GM18870 (cell line): ENCODE measurements around the gene KLHL34.

Source experiments
- ATAC-seq: cut with Tn5 transposase; IDR thresholded peaks from one replicate; pipeline ENCODE4 v1.9.1; 2021; ENCODE audit warnings: moderate library complexity; ENCODE audit not compliant: unreplicated experiment

The KLHL34 gene, protein sequence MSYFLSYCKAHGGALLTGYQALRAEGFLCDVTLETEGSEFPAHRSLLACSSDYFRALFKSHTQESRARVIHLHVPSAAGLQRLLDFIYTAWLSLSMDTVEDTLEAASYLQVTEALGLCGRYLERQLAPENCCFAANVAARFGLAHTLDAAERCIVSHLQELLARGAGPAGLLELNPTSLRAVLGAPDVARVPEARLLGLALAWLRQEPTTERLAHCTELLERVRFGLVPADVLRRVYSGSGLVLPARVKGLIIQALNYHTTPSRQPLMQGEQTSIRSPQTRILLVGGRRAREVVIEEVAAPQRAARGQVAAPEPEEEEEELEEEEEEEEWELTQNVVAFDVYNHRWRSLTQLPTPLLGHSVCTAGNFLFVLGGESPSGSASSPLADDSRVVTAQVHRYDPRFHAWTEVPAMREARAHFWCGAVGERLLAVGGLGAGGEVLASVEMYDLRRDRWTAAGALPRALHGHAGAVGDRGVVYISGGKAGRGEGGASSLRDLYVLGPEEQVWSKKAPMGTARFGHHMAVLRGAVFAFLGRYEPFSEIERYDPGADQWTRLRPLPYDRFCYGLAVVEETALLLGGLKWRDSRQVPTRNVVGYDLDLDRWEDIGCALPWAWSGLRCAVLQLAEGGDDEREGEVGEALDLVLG

DNA sequence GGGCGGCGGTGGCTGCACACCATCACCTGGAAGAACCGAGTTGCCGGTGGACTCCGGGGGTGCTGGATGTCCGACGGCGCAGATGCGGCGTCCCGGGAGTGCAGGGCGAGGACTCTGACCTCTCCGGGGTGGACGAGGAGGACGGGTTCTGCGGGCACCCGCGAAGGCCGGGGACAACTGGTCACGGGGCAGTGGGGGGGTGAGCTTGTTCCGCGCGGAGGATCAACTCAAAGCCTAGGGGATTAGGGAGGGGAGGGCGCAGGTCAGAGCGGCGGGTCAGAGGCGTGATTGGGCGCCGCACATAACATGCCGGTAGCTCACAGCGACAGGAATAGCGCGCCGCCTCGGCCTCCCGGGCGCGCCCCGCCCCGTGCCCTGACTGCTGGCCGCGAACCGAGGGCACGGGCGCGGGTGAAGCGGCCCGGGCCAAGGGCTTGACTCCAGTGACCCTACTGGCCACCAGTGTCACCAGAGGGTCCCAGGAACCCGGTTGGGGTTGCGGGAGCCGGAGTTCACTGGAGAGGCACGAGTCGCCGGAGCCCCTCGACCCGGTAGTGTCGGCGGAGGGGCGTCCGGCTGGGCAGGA is at the start of gene KLHL34:
TSS of gene KLHL34 (minus strand) at position 179 of the 586 bp plus-strand sequence. CDS start 542 bp downstream, outside the sequence.
- ATAC-seq, result no peak

DNA sequence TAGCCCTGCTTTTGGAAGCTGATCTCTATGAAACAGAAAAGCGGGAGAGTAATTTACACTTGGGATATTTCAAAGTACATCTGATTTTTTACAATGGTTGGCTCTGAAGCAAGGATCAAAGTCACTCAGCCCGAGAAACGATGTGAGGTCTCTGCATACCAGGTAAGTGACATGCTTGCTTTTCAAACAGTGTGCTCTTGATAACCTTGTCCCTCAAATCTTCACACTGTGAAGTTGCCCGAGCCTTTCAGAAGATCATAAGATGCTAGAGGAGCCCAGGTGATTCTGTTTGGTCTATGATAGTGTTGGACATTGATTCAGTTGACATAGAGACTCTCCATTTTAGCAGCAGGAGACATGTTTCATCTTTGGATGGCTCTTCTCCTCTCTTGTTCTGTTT is 47.1 kb upstream of the KLHL34 start:
- ATAC-seq, result no peak

DNA sequence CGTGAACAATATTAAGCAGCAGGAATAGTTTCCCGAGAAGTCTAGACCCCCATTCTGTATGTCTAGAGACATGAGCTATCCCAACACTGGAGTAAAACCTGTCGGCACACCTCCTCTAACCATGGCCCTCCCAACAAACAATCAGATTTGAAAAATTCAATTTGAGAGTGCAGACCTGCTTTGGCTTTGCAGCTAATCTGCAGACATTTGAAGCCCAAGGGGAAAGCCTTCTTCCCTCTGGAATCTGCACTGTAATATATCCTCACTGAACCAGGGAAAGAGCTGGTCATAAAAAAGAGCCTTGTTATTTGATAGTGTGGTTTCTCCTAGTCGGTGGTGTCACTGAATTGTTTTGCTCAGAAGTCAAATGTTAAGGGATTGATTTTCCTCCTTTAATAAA is 44.6 kb upstream of the KLHL34 start:
- ATAC-seq, result no peak

DNA sequence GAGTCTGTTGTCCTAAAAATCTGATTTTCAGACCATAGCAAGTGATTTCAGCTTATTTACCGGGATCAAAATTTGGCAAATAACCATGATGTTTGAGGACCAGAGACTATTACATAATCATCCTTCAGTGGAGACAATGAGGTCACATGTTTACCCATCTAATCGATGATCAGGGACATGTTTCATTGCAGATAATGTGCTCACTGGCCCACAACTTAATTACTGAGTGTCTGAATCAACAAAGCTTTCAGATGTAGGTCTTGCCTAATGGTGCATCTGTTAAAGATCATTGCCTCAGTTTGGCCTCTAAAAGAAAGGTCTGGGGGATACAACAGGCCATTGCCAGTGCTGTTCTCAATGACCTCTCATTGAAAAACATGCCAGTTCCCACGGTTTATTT is 42.8 kb upstream of the KLHL34 start:
- no peak for ATAC-seq

DNA sequence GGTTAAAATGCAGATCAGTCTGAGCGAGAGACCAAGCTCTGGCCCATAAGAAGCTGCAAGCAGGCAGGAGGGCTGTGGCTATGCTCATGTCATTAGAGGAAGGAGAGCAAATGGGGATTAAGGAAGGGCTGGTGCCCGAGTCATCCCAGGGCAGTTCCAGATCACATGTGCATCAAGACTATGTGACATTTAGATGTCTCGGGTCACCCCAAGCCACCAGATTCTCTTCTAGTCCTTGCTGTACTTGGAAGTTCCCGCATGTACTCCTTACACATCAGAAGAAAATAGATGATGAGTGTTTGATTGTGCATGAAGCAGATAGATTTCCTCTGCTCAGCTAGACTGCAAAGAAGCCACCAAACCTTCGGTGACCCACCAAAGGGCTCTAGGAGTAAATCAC is 42.1 kb upstream of the KLHL34 start:
- ATAC-seq, result no peak

DNA sequence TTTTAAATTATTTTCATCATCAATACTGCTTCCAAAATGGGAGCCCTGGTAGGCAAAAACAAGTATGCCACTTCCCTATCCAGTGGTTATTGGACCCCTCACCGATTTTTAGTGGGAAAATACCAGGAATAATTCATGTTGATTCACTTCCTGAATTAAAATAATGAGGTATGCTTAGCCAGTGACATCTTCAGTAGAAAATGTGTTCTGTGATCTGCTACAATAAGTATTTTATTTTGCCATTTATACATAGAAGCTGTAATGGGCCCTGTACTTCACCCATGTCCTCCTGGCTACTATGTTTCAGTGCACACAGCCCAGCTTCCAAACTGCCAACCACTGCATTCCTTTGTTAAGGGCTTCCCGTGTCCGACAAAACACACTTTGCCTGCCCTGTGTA is 41.0 kb upstream of the KLHL34 start:
- ATAC-seq, result no peak

DNA sequence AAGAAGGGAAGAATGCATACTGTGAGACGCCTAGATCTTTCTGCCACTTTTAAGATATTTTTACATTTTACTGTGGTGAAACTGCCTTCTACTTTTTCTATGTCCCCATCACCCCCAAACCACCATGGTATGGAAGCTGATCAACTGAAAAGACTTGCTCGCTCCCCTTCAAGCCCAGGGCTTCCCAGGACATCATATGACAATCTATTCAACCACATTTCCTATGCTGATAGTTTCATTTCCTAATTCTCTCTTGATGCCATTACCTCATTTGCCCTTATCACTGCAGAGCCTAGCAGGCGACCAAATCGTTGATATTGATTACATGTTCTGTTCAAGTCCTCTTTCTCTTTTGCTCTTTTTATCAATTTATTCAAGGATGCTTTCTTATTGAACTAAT is 40.1 kb upstream of the KLHL34 start:
- no peak for ATAC-seq

DNA sequence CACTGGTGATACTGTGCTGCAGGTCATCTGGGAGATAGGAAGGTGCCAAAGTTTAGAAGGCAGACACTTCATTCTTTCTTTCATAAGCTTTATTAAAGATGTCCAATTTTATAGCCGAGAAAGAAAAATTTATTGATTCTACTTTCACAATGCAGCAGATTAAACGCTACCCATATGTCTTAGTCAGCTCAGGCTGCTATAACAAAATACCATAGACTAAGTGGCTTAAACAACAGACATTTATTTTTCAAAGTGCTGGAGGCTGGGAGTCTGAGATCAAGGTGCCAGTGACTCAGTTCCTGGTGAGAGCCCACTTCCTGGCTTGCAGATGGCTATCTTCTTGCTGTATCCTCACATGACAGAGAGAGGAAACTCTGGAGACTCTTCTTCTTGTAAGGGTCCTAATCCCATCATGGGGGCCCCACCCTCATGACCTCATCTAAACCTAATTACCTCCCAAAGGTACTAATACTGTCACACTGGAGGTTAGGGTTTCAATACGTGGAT is 33.4 kb upstream of the KLHL34 start:
- no peak for ATAC-seq

DNA sequence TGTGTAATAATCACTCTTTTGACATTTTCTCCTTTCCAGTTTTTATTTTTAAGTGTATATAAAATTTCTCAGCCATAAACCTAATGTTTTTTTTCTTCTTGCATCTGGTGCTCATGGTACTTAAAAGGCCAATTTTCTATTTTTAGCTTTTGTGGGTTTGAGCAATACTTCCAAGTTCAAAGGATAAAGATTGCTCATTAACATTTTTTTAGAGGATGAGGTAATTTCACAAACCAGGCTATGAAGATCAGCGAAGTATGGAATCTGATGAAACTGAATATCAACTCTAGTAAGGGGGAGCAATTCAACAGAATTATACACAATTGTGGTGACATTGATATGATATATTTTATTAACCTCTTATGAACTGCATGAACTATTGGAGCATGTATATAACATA is 25.8 kb upstream of the KLHL34 start:
- no peak for ATAC-seq

DNA sequence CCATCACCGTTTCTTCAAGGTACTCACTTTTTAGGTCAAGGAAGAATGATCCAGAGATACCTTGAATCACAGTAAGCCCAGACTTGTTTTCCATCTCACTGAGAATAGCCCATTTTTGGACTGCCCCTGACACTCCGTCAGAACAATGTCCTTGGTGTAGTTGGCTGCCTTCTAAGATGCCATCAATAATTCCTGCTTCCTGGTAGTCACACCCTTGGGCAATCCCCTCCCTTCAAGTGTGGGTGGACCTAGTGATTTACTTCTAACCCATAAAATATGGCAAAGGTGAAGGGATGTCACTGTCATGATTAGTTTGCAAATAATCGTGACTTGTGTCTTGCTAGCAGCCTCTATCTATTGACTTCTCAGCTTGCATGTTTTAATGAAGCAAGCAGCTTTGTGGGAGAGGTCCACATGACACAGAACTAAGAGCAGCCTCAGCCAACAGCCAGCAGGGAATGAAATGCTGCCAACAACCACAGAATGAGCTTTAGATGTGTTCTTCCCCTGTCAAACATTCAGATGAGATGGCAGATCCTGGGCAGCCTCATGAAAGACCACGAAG is 20.0 kb upstream of the KLHL34 start:
- ATAC-seq, result no peak

DNA sequence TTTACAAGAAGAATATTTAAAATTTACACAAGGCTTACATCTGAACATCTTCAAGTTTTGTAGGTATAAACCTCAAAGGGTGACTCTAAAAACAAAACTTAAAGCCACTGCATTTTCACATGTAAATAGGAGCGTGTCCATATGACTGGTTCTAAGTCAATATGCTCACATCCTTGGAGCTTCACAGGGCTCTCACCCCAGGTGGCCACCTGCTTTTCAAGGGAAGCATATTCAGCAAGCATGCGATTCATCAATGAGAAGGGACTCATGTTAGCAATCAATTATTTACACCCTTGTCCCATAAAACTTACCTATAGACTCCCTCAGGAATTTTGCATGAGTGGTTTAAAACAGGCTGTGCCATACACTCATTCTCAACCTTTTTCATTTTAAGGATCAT is 17.8 kb upstream of the KLHL34 start:
- ATAC-seq, result no peak

DNA sequence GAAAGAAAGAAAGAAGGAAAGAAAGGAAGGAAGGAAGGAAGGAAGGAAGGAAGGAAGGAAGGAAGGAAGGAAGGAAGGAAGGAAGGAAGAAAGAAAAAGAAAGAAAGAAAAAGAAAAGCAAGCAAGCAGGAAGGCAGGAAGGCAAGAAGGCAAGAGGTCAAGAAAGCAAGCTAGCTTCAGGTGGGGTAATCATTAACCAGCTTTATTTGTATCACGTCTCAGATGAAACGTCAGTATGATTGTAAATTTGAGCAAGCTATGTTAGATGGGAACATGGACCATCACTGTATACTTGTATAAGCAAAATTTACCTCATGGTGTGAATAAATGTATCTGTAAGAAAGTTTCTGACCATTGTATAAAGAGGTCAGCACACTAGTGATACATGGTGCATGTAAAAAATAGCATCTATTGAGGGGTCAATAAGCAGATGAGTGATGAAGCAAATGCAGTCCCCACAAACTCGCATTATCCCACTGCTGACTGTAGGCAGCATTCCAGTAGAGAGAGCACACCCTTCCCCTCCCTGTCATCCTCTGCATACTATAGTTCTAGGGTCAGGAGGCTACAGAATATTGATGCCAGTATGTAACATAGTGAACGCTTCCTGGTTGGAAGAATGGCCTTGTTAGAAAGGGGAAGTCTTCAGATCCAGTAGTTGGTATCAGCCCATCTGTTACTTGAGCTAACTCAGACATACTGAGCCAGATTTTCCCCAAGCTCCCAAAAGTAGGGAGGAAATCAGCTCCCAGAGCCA is 16.5 kb upstream of the KLHL34 start:
- ATAC-seq, result no peak

DNA sequence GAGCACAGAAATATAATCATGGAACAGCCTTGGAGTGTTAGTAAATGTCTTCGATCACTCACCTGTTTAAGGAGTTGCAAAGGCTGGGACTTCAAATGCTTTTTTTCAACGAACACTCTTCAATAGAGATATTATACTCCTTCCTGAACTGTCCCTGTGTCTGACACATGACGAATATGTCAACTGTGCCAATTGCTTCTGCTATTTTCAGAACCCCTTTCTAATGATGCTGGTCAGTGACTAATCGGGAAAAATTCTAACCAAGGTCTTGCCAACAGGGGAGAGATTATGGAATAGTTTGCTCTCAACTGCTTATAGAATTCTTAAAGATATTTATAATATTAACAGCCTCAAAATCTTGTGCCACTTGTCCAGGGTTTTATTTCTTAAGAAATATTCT is 8.5 kb upstream of the KLHL34 start:
- ATAC-seq, result no peak

DNA sequence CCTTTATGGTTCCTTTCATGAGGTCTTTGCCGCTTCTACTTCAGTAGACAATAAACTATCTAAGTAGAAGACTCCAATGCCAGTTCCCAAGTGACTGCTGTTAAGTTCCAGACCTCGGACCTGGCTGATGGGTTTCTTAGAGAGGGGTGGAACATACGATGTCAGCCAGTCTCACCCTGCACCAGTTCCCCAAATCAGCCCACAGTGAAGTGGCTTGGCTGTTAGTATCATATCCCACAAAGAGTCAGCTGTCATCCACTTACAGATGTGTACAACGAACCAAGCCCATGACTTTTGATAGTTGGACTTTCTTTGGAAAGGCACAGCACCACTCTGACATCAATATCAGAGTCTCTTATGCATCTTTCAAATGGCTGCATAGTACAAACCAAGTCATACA is 8.1 kb upstream of the KLHL34 start:
- no peak for ATAC-seq

DNA sequence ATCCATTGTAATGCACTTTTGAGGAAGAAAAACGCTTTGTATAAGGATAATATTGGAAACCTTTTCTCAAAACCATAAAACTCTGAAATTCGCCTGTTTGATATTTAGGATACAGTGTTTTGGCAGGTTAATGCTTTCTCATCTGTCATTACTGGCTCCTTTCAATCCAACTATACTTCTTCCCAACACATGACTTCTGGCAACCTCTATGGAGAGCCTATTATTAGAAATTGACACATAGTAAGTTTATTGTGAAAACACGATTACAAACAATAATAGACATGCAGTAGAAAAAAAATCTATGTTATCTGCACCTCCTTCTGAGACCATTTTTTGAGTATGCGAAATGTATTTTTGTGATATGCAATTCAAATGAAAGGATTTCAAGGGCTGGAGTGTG is 4.6 kb upstream of the KLHL34 start:
- ATAC-seq, result no peak

DNA sequence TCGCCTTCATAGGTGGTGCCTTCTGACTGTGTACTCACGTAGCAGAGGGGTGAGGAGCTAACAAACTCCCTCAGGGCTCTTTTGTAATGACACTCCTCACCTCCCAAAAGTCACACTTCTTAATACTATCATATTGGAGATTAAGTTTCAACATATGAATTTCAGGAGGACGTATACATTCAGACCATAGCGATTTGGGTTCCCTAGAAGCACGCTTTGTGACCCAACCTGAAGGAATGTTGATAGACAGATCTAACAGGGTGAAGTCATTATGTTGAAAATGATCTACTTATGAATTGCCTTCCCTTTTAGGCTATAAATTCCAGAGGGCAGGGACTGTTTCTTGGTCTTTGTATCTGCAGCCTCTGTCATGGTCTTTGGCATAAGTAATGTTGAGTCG is 3.2 kb upstream of the KLHL34 start:
- no peak for ATAC-seq

DNA sequence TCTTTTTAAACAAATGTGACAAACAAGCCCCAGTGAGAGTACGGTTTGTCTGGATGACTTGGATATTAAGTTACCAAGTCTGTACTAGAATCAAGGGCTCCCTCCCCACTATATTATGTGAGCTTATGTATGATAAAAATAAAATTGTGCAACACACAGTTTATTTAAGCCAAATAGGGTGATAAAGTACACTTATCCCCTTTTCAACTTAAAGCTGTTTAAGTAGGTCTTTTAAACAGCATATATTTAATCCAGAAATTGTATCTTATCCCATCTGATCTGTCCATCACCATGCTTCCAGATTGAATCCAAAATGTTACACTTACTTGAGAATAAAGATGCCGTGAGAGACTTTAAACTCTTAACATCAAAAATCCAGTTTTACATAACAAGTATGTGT is 2.0 kb upstream of the KLHL34 start:
- ATAC-seq, result no peak

DNA sequence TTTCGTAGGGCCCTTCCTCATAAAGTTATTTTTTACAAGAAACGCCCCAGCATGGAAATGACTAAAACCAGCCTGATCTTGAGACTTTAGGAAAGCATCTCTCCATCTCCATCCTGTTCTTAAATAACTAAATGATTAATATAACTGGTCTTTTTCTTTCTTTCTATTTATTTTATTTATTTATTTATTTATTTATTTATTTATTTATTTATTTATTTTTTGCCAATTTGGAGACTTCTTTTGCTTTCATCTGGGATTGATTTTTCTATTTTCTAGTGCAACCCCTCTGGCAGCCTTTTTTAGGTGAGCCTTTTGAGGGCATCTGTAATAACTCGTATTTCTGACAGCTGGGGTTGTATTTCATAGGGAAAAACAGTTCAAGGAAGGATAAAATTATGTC is 1.2 kb upstream of the KLHL34 start:
- no peak for ATAC-seq

DNA sequence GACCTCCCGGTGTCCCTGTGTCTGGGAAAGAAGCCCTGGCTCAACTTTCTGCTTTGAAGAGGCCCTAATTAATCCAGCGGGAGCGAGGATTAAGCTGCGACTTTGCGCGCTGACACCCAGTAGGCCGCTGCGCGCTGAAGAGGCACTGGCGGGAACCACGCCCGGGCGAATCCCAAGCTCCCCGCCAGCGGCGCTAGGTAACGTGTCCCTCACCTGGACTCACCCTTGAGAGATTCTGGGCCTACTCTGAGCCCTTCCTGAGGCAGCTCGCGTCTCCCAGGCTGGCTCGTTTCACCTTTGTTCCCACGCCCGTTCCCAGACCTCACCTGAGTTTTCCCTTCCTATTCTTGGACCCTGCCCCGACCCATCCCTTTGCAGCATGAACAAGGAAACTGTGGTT is 616 bp upstream of the KLHL34 start:
- ATAC-seq, result no peak

DNA sequence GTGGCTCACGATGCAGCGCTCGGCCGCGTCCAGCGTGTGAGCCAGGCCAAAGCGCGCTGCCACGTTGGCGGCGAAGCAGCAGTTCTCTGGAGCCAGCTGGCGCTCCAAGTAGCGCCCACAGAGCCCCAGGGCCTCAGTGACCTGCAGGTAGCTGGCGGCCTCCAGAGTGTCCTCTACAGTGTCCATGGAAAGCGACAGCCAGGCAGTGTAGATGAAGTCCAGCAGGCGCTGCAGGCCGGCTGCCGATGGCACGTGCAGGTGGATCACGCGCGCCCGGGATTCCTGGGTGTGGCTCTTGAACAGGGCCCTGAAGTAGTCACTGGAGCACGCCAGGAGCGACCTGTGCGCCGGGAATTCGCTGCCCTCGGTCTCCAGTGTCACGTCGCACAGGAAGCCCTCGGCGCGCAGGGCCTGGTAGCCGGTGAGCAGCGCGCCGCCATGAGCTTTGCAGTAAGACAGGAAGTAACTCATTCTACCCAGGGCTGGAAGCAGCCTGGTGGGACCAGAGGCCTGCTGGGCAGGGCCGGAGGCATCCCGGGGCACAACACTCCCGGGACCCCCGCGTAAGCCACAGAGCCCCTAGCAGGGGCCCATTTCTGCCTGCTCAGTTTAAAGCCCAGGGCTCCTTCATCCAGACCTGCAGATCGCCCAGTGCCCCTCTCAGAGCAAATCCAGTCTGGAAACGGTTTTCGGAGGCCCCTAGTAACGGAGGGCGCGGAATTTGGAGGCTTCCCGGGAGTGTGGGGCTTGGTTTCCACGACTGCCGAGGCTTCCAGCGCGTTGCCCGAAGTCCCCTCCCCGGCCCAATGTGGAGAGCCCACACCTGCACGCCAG is 595 bp downstream of the KLHL34 start:
- ATAC-seq, result no peak
